ENCODE measurements around the gene HDAC4. TPM values are rescaled to one million over a fixed set of nuclear protein-coding genes. Genes with fewer than 3 reads are reported as not detected.

Gene HDAC4
- total RNA-seq, 1 donor from 2014 or later: 76.6 TPM

DNA sequence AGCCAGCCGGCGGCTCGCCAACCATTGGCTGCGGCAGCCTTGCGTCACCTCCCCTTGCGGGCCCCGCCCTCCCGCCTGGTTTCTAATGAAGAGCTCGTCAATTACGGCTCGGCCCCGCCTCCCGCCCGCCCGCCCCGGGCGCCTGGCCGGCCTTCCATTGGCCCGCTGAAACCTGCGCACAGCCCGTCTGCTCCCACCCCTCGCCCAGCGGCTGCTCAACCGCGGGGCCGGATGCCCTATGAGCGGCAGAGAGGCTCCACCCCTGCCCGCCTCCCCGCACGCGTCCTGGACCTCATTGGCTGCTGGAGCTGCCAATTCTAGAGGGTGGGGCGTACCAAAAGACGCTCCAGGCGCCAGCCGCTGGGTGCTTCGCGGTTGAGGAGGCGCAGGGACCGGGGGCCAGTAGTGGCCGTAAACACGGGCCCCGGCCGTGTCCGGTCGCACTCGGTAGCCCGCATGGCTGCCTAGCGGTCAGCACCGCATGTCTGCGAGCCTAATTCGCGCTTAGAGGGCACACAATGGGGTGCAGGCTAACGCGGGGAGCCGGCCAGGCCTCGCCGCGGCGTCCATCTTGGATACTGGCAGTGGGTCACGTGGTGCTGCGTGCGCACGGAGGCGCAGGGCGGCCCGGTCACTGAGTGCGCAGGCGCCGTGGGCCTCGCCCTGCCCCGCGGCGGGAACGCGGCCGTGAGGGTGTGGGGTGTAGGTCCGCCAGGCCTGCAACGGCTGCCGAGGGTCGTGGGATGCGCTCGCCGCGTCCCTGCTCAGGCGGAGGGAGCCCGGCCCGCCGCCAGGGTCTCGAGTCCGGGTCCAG lies 454 bp upstream of the HDAC4 start:
- peak overlapping the region; percentile 100 for H3K27ac ChIP-seq
- DNase-seq (ENCODE audit: extremely low spot score in 2 of 2): peak; percentile 100
- H3K4me3 ChIP-seq: peak overlapping the region; percentile 60 to 66
- intact Hi-C loops (cut with DNase I): no loop called here
- TF ChIP-seq POLR2AphosphoS5 (IDR thresholded peaks at IDR 0.05; ENCODE audit: insufficient read depth in 1 of 2, low read depth in 1 of 2) (peak; percentile 88 to 100), POLR2A (IDR thresholded peaks at IDR 0.05) (peak; percentile 30 to 96)
- TF ChIP-seq, protein P1, sequence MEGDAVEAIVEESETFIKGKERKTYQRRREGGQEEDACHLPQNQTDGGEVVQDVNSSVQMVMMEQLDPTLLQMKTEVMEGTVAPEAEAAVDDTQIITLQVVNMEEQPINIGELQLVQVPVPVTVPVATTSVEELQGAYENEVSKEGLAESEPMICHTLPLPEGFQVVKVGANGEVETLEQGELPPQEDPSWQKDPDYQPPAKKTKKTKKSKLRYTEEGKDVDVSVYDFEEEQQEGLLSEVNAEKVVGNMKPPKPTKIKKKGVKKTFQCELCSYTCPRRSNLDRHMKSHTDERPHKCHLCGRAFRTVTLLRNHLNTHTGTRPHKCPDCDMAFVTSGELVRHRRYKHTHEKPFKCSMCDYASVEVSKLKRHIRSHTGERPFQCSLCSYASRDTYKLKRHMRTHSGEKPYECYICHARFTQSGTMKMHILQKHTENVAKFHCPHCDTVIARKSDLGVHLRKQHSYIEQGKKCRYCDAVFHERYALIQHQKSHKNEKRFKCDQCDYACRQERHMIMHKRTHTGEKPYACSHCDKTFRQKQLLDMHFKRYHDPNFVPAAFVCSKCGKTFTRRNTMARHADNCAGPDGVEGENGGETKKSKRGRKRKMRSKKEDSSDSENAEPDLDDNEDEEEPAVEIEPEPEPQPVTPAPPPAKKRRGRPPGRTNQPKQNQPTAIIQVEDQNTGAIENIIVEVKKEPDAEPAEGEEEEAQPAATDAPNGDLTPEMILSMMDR (IDR thresholded peaks at IDR 0.05): no peak
- H3K9me3 ChIP-seq: no peaks in the 10 kb centered on the region
- no peaks in the 10 kb centered on the region for H3K27me3 ChIP-seq
- peaks cover 32% of the 10 kb centered on the region for H3K4me1 ChIP-seq
- no peaks in the 10 kb centered on the region for H3K36me3 ChIP-seq

GRCh38 chr2:239399921-239400595 lies 762 bp downstream of the HDAC4 start:
- TF ChIP-seq, protein P1 (IDR thresholded peaks at IDR 0.05): no peak
- TF ChIP-seq POLR2AphosphoS5 (IDR thresholded peaks at IDR 0.05; ENCODE audit: insufficient read depth in 1 of 2, low read depth in 1 of 2) (no peak), POLR2A (IDR thresholded peaks at IDR 0.05) (no peak)
- DNase-seq (ENCODE audit: extremely low spot score in 2 of 2): no peak
- intact Hi-C loops (cut with DNase I): no loop called here
- H3K27me3 ChIP-seq: no peaks in the 10 kb centered on the region
- peak overlapping the region; percentile 53 to 77 for H3K4me3 ChIP-seq
- H3K36me3 ChIP-seq: no peaks in the 10 kb centered on the region
- H3K27ac ChIP-seq: peak overlapping the region; percentile 60
- peaks cover 32% of the 10 kb centered on the region for H3K4me1 ChIP-seq
- no peaks in the 10 kb centered on the region for H3K9me3 ChIP-seq

DNA sequence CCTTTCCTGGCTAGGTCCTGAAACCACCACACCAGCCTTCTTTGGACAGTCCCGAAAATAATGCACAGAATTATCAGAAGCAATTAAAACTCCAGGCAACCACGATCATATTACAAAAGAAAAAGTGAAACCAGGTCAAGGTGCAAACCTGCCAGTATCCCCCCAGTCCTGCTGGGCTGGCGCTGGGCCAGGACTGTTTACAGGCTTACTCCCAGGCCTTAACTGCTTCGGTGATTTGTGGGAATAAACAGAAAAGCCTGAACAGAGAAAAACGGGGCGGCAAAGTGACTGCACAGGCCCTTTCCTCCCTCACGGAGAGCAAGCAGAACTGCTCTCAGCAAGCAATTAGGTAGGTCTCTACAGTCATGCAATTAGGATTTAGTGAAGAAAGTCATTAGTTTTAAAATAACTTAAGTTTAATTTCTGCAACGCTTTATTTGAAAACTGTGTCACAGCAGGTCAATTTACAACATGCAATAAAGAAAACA lies 1.3 kb downstream of the HDAC4 start:
- H3K27me3 ChIP-seq: no peaks in the 10 kb centered on the region
- intact Hi-C loops (cut with DNase I): no loop called here
- peak overlapping the region; percentile 60 for H3K27ac ChIP-seq
- H3K36me3 ChIP-seq: no peaks in the 10 kb centered on the region
- peaks cover 34% of the 10 kb centered on the region for H3K4me1 ChIP-seq
- DNase-seq (ENCODE audit: extremely low spot score in 2 of 2): no peak
- H3K9me3 ChIP-seq: no peaks in the 10 kb centered on the region
- TF ChIP-seq, protein P1 (IDR thresholded peaks at IDR 0.05): no peak
- TF ChIP-seq POLR2AphosphoS5 (IDR thresholded peaks at IDR 0.05; ENCODE audit: insufficient read depth in 1 of 2, low read depth in 1 of 2): no peak
- no peak for TF ChIP-seq POLR2A (IDR thresholded peaks at IDR 0.05)
- H3K4me3 ChIP-seq: peak overlapping the region; percentile 53 to 77

DNA sequence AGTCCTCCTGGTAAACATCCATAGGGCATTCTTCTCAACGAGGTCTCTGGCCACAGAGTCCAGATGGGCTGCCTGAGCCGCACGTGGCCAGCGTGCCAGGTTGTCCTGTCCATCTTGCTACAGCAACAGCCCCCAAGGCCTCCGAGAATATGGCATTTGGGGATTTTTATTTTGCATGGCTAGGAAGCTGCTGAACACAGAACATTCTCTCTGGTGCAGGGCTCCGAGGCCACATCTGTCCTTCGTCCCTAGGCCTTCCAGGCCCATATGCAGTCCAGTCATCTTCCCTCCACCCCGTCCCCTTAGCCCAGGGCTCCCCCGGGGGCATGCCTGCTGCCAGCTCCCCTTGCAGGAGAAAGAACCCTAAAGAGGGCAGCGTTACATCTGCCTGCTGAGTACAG lies 2.3 kb downstream of the HDAC4 start:
- Histone ChIP-seq H3K27ac (no peak overlapping the region), H3K9me3 (no peaks in the 10 kb centered on the region), H3K36me3 (no peaks in the 10 kb centered on the region), H3K4me3 (no peak overlapping the region), H3K27me3 (no peaks in the 10 kb centered on the region), H3K4me1 (peaks cover 43% of the 10 kb centered on the region)
- no peak for DNase-seq (ENCODE audit: extremely low spot score in 2 of 2)
- intact Hi-C loops (cut with DNase I): no loop called here
- TF ChIP-seq POLR2A (IDR thresholded peaks at IDR 0.05) (no peak), POLR2AphosphoS5 (IDR thresholded peaks at IDR 0.05; ENCODE audit: insufficient read depth in 1 of 2, low read depth in 1 of 2) (no peak)
- TF ChIP-seq, protein P1 (IDR thresholded peaks at IDR 0.05): no peak
